Liver (tissue), 9 donors: ENCODE results near the gene FAIM2. TPM values are rescaled to one million over a fixed set of nuclear protein-coding genes. Genes with fewer than 3 reads are reported as not detected.

Source experiments
- DNase-seq: peaks from one replicate; pipeline ENCODE4 v3.0.0-alpha.2; 2017; ENCODE audit warnings: low spot score
- H3K27ac ChIP-seq, 2 donors: one replicate each; pipeline ENCODE4 v1.7.0; 2013; ENCODE audit warnings: inconsistent platforms in 2 of 2, low read length in 2 of 2, control low read depth in 1 of 2, low read depth in 1 of 2, mild to moderate bottlenecking in 1 of 2
- H3K27me3 ChIP-seq, 4 donors: one replicate each; pipeline versions ENCODE4 v1.6.1 to v1.7.0; 2013; ENCODE audit warnings: low read length in 3 of 4, inconsistent platforms in 1 of 4, mild to moderate bottlenecking in 1 of 4, moderate library complexity in 1 of 4; ENCODE audit not compliant: control insufficient read depth in 4 of 4, insufficient read depth in 4 of 4
- H3K36me3 ChIP-seq, 4 donors: one replicate each; pipeline versions ENCODE4 v1.6.1 to v1.7.0; 2013; ENCODE audit warnings: low read length in 3 of 4, mild to moderate bottlenecking in 3 of 4, low read depth in 1 of 4, moderate library complexity in 1 of 4; ENCODE audit not compliant: control insufficient read depth in 4 of 4, insufficient read depth in 3 of 4
- H3K4me1 ChIP-seq, 4 donors: one replicate each; pipeline versions ENCODE4 v1.6.1 to v1.7.0; 2013; ENCODE audit warnings: low read length in 3 of 4, mild to moderate bottlenecking in 3 of 4, moderate library complexity in 1 of 4; ENCODE audit not compliant: control insufficient read depth in 4 of 4, insufficient read depth in 4 of 4
- H3K4me3 ChIP-seq, 3 donors: one replicate each; pipeline versions ENCODE4 v1.6.1 to v1.7.0; 2013; ENCODE audit warnings: low read length in 3 of 3, control low read depth in 1 of 3, low read depth in 1 of 3, mild to moderate bottlenecking in 1 of 3
- H3K9ac ChIP-seq, 2 donors: one replicate each; pipeline ENCODE4 v1.7.0; 2013; ENCODE audit warnings: low read length in 2 of 2, mild to moderate bottlenecking in 2 of 2, moderate library complexity in 2 of 2, control low read depth in 1 of 2, low read depth in 1 of 2
- H3K9me3 ChIP-seq, 4 donors: one replicate each; pipeline versions ENCODE4 v1.6.1 to v1.7.0; 2013; ENCODE audit warnings: low read length in 3 of 4; ENCODE audit not compliant: control insufficient read depth in 4 of 4
- ATF3 ChIP-seq: IDR thresholded peaks from 2 replicates; pipeline ENCODE4 v1.6.1; 2016; ENCODE audit warnings: antibody characterized with exemption
- CTCF ChIP-seq: fragments of 150-350 bp; IDR thresholded peaks from 2 replicates; pipeline ENCODE4 v1.5.1; 2017; ENCODE audit warnings: improper control_type of control experiment, low read depth, low read length; ENCODE audit not compliant: missing input control
- EGR1 ChIP-seq, 2 donors: IDR thresholded peaks; 2 replicates each; pipeline ENCODE4 v1.6.1; 2016 to 2018; ENCODE audit warnings: antibody characterized with exemption in 2 of 2, low read depth in 2 of 2
- FOXA1 ChIP-seq: IDR thresholded peaks from 2 replicates; pipeline ENCODE4 v1.6.1; 2016; ENCODE audit warnings: antibody characterized with exemption
- FOXA2 ChIP-seq: IDR thresholded peaks from 2 replicates; pipeline ENCODE4 v1.6.1; 2016; ENCODE audit warnings: antibody characterized with exemption
- GABPA ChIP-seq, 2 donors: IDR thresholded peaks in 1 of 2; conservative IDR thresholded peaks in 1 of 2; 2 replicates each; pipeline ENCODE4 v1.6.1; 2016; ENCODE audit warnings: antibody characterized with exemption in 2 of 2, mild to moderate bottlenecking in 1 of 2, moderate library complexity in 1 of 2
- HNF4A ChIP-seq, 2 donors: conservative IDR thresholded peaks; 2 replicates each; pipeline ENCODE4 v1.6.1; 2016; ENCODE audit warnings: antibody characterized with exemption in 2 of 2, mild to moderate bottlenecking in 2 of 2
- HNF4G ChIP-seq: IDR thresholded peaks from 2 replicates; pipeline ENCODE4 v1.6.1; 2016; ENCODE audit warnings: antibody characterized with exemption
- JUND ChIP-seq, 2 donors: IDR thresholded peaks; 2 replicates each; pipeline ENCODE4 v1.6.1; 2016; ENCODE audit warnings: antibody characterized with exemption in 2 of 2
- MAX ChIP-seq: IDR thresholded peaks from 2 replicates; pipeline ENCODE4 v1.6.1; 2016; ENCODE audit warnings: antibody characterized with exemption
- NR2F2 ChIP-seq: IDR thresholded peaks from 2 replicates; pipeline ENCODE4 v1.6.1; 2016; ENCODE audit warnings: antibody characterized with exemption
- RAD21 ChIP-seq, 2 donors: IDR thresholded peaks; 2 replicates each; pipeline ENCODE4 v1.6.1; 2016; ENCODE audit warnings: antibody characterized with exemption in 2 of 2, mild to moderate bottlenecking in 2 of 2
- REST ChIP-seq: IDR thresholded peaks from 2 replicates; pipeline ENCODE4 v1.6.1; 2016; ENCODE audit warnings: antibody characterized with exemption, mild to moderate bottlenecking
- RXRA ChIP-seq, 2 donors: IDR thresholded peaks; 2 replicates each; pipeline ENCODE4 v1.6.1; 2017 to 2018; ENCODE audit warnings: antibody characterized with exemption in 2 of 2, mild to moderate bottlenecking in 1 of 2
- TAF1 ChIP-seq: conservative IDR thresholded peaks from 2 replicates; pipeline ENCODE4 v1.6.1; 2016; ENCODE audit warnings: antibody characterized with exemption, mild to moderate bottlenecking
- YY1 ChIP-seq: IDR thresholded peaks from 2 replicates; pipeline ENCODE4 v1.6.1; 2016; ENCODE audit warnings: antibody characterized with exemption, mild to moderate bottlenecking
- ZBTB33 ChIP-seq: IDR thresholded peaks from 2 replicates; pipeline ENCODE4 v1.6.1; 2016; ENCODE audit warnings: antibody characterized with exemption
- WGBS: extraction: QIAGEN DNeasy Blood & Tissue Kit; methylation state at CpG from one replicate; pipeline ENCODE4 v1.1.7; 2013; 5-methylcytosine and 5-hydroxymethylcytosine counted together
- polyA plus RNA-seq, 2 donors: library from polyadenylated mRNA; stranded (reverse) in 1 of 2; unstranded in 1 of 2; fragments of 200-250 nt in 1 of 2; fragments of >200 nt in 1 of 2; fragmentation: Nextera tagmentation in 1 of 2; extraction: Ambion mirVana in 1 of 2; gene quantifications; one replicate each; pipeline versions ENCODE4 v1.2.1 to v1.2.3, GENCODE V29; 2013 to 2015
- total RNA-seq, 2 donors: library from RNA; depleted of rRNA; stranded (reverse); fragments of >200 nt; gene quantifications; one replicate each; pipeline ENCODE4 v1.2.3, GENCODE V29; 2014
- donor health status: healthy.
- donor health status: healthy.
- donor health status: healthy.
- donor health status: healthy.
- donor health status: healthy.

Gene FAIM2
- total and polyA plus RNA-seq, 4 donors: 0.06 to 0.23 TPM; not detected in 2

GRCh38 chr12:49917788-49918173 lies 14.1 kb upstream of the FAIM2 start (continued):
- TF ChIP-seq REST (no peak), NR2F2 (no peak), GABPA (IDR thresholded peaks at IDR 0.05 in 1 of 2, conservative IDR thresholded peaks at IDR 0.05 in 1 of 2) (no peak)

GRCh38 chr12:49917166-49917787 lies 13.6 kb upstream of the FAIM2 start:
- WGBS: 87% methylated on average over 12 of the region's 12 CpGs

More at GRCh38 chr12:49917166-49917787, 13.6 kb upstream of the FAIM2 start:
- no peak for DNase-seq
- H3K4me1 ChIP-seq: no peaks in the 10 kb centered on the region
- H3K4me3 ChIP-seq: no peak overlapping the region
- H3K9ac ChIP-seq: no peak overlapping the region
- H3K9me3 ChIP-seq: no peaks in the 10 kb centered on the region
- no peaks in the 10 kb centered on the region for H3K36me3 ChIP-seq
- no peak for TF ChIP-seq RAD21 (IDR thresholded peaks at IDR 0.05)
- no peak for TF ChIP-seq HNF4G
- no peak for TF ChIP-seq MAX
- no peak for TF ChIP-seq HNF4A (conservative IDR thresholded peaks at IDR 0.05)
- TF ChIP-seq JUND (IDR thresholded peaks at IDR 0.05): no peak
- no peak for TF ChIP-seq RXRA (IDR thresholded peaks at IDR 0.05)
- no peak for TF ChIP-seq CTCF
- no peak for TF ChIP-seq REST
- TF ChIP-seq TAF1: no peak
- TF ChIP-seq GABPA (IDR thresholded peaks at IDR 0.05 in 1 of 2, conservative IDR thresholded peaks at IDR 0.05 in 1 of 2): no peak
- TF ChIP-seq EGR1 (IDR thresholded peaks at IDR 0.05; ENCODE audit: low read depth in 2 of 2): no peak
- TF ChIP-seq FOXA2: no peak
- no peak for TF ChIP-seq YY1
- TF ChIP-seq ATF3: no peak
- TF ChIP-seq ZBTB33: no peak
- no peak for TF ChIP-seq FOXA1
- no peak overlapping the region for H3K27ac ChIP-seq
- H3K27me3 ChIP-seq: no peaks in the 10 kb centered on the region
